ENCODE results near the gene TIMMDC1. TPM values are rescaled to one million over a fixed set of nuclear protein-coding genes. Genes with fewer than 3 reads are reported as not detected.
"Not testable (repeated sequence)": the region's sequence is repeated elsewhere in the genome, so short reads cannot be mapped to it uniquely, and the experiment has no call there.

TIMMDC1 gene
- total RNA-seq, 2 donors from 2014 or later = 54.9 to 79.2 TPM

DNA sequence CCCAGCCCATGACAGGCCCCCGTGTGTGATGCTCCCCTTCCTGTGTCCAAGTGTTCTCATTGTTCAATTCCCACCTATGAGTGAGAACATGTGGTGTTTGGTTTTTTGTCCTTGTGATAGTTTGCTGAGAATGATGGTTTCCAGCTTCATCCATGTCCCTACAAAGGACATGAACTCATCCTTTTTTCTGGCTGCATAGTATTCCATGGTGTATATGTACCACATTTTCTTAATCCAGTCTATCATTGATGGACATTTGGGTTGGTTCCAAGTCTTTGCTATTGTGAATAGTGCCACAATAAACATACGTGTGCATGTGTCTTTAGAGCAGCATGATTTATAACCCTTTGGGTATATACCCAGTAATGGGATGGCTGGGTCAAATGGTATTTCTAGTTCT lies 65.0 kb downstream of the TIMMDC1 start:
- DNase-seq (ENCODE audit: low spot score in 2 of 2); H3K36me3 Mint-ChIP-seq; H3K9me3 Mint-ChIP-seq; H3K27ac Mint-ChIP-seq; ATAC-seq: not testable (repeated sequence)

DNA sequence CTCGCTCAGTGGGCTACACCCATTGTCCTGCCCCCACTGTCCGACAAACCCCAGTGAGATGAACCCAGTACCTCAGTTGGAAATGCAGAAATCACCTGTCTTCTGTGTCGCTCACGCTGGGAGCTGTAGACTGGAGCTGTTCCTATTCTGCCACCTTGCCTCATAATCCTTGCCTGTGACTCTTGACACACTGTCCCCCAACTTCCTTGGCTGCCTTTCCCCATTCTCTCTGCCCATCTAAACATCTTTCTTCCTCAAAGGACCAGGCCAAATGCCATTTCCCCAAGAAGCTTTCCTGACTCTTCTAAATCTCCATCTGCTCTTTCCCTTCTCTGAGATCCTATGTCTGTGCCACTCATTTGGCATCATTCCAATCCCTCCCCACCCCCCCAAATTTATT lies 70.8 kb downstream of the TIMMDC1 start:
- Mint-ChIP-seq H3K9me3 (no peaks in the 10 kb centered on the region), H3K36me3 (peaks cover 0 to 6% of the 10 kb centered on the region in 2 donors), H3K27ac (no peak overlapping the region)
- no peak for ATAC-seq
- DNase-seq (ENCODE audit: low spot score in 2 of 2) = no peak

DNA sequence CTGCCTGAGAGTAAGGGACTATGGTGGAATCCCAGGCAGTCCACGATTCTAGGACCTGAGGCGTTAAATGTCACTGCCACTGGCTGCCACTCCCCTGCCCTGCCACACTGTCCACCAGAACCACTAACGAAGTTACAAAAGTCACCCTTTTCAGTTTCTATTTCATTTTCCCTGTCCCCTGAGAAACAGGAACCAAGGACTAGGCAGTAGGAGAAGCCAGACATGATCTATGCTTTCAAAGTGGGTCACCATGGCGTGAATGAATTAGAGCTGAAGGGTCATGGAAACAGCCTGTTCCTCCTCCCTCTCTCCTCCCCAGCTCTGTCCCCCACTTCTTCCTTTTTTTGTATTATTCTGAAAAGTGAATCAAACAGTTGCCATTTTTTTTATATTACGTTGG lies 71.9 kb downstream of the TIMMDC1 start:
- peaks cover 0 to 6% of the 10 kb centered on the region in 2 donors for H3K36me3 Mint-ChIP-seq
- no peak overlapping the region for H3K27ac Mint-ChIP-seq
- H3K9me3 Mint-ChIP-seq = no peaks in the 10 kb centered on the region
- peak in 1 of 2 donors; percentile 28 for ATAC-seq
- no peak for DNase-seq (ENCODE audit: low spot score in 2 of 2)

DNA sequence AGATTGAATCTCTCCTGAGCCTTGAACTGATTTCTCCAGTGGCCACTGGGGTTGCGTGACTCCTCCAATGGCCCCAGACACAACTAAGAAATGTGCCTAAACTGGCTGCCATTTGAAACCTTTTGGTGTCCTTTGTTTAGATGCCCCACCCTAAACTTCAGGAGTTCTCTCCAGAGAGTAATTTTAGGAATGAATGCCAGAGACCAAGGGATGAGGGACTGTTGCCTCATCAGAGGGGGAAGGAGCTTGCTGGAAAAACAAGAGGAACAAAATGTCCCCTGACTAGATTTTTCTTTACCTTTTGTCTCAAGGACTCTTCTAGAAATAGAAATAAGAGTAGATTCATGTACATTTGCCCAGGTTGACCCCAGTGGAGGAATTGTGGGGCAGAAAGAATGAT lies 72.9 kb downstream of the TIMMDC1 start:
- Mint-ChIP-seq H3K27ac (no peak overlapping the region), H3K36me3 (peaks cover 0 to 6% of the 10 kb centered on the region in 2 donors), H3K9me3 (no peaks in the 10 kb centered on the region)
- DNase-seq (ENCODE audit: low spot score in 2 of 2) = no peak
- ATAC-seq = no peak

DNA sequence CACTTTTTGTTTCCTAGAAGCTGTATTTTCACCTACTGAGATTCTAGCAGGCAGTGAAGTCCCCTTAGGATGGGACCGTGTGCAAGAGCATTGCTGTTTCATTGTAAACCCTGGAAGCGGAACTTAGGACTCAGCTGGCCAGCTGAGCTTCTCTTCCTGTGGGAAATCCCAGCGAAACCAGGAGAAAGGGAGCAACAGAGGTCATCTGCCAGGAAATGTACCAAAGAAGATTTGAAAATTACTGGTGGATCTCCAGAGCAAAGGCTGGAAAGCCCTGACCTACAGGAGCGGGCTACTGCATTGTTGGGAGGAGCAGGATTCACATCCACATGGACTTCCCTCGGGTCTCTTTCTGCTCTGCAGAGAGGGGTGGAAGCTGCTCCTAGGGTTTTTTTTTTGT lies 73.3 kb downstream of the TIMMDC1 start:
- Mint-ChIP-seq H3K9me3 (no peaks in the 10 kb centered on the region), H3K36me3 (peaks cover 0 to 6% of the 10 kb centered on the region in 2 donors), H3K27ac (no peak overlapping the region)
- no peak for DNase-seq (ENCODE audit: low spot score in 2 of 2)
- ATAC-seq = no peak

Other genes with a start within 250 kb of the TIMMDC1 start
- 10 to 100 TPM in 1 of 2 donors, 1 to 10 TPM in 1; 2.1 to 11.0 TPM for gene ARHGAP31, start 204.2 kb upstream of the TIMMDC1 start, total RNA-seq
- 10 to 100 TPM; 42.8 to 56.9 TPM for gene TMEM39A, start 34.9 kb upstream of the TIMMDC1 start, total RNA-seq
- gene POGLUT1, start 29.6 kb upstream of the TIMMDC1 start, total RNA-seq = 10 to 100 TPM in 1 of 2 donors, 1 to 10 TPM in 1; 8.3 to 16.9 TPM
- 1 to 10 TPM in 1 of 2 donors, under 1 TPM in 1; 0.80 to 1.2 TPM for gene CD80, start 61.1 kb downstream of the TIMMDC1 start, total RNA-seq
- 1 to 10 TPM; 3.4 to 5.1 TPM for gene ADPRH, start 80.9 kb downstream of the TIMMDC1 start, total RNA-seq
- under 1 TPM in 1 of 2 donors, not detected in 1; 0.52 TPM for gene PLA1A, start 99.3 kb downstream of the TIMMDC1 start, total RNA-seq
- gene POPDC2, start 162.0 kb downstream of the TIMMDC1 start, total RNA-seq = 1 to 10 TPM in 1 of 2 donors, under 1 TPM in 1; 0.73 to 1.9 TPM
- 10 to 100 TPM; 76.2 to 78.2 TPM for gene COX17, start 178.9 kb downstream of the TIMMDC1 start, total RNA-seq
- under 1 TPM; 0.25 to 0.68 TPM for gene CFAP91, start 204.5 kb downstream of the TIMMDC1 start, total RNA-seq

All from activated naive CD4-positive, alpha-beta T cell treated with anti-CD3 and anti-CD28 coated beads, Interleukin-2, amount 50 U/mL, for 72 hours (primary cell).